H1 (cell line): Measurements from ENCODE around the gene OSBPL5. TPM values are rescaled to one million over a fixed set of nuclear protein-coding genes. Genes with fewer than 3 reads are reported as not detected.

ENCODE experiments used
- CTCF ChIA-PET: fragments of 300-600 bp; sonication (Branson Sonifier 250); formaldehyde crosslinking; loops from one replicate; lab custom pipeline; 2021; ENCODE audit not compliant: partially characterized antibody; lab: Charles Lee
- POLR2A ChIA-PET: fragments of 300-600 bp; sonication (Branson Sonifier 250); formaldehyde crosslinking; loops from one replicate; lab custom pipeline; 2021; ENCODE audit warnings: inconsistent platforms; ENCODE audit not compliant: partially characterized antibody; lab: Charles Lee
- DNase-seq, 2 experiments: peaks; one replicate each; pipeline versions ENCODE4 v3.0.0 to v3.0.0-alpha.2; 2010 to 2022; ENCODE audit warnings: low spot score in 2 of 2, low read depth in 1 of 2, mixed read lengths in 1 of 2
- FAIRE-seq: peaks from 2 replicates; lab custom pipeline; 2011; peaks lifted over from hg19 to GRCh38; lab: Jason Lieb, UNC
- H2AFZ ChIP-seq: 2 replicates; pipeline ENCODE4 v1.8.1; 2012; ENCODE audit warnings: low read length, inconsistent platforms
- H2AK5ac ChIP-seq: 2 replicates; pipeline ENCODE4 v1.6.1; 2013; ENCODE audit warnings: low read depth, low read length
- H2BK120ac ChIP-seq: replicated peaks from 2 replicates; pipeline ENCODE3; 2013; ENCODE audit warnings: low read depth, low read length, inconsistent platforms
- H2BK12ac ChIP-seq: 2 replicates; pipeline ENCODE4 v1.6.1; 2013; ENCODE audit warnings: low read depth, low read length
- H2BK15ac ChIP-seq: 2 replicates; pipeline ENCODE4 v1.6.1; 2013; ENCODE audit warnings: low read length
- H2BK20ac ChIP-seq: 2 replicates; pipeline ENCODE4 v1.6.1; 2013; ENCODE audit warnings: low read length
- H2BK5ac ChIP-seq: 2 replicates; pipeline ENCODE4 v1.6.1; 2013; ENCODE audit warnings: low read depth, low read length
- H3K14ac ChIP-seq: 2 replicates; pipeline ENCODE4 v1.6.1; 2013; ENCODE audit warnings: inconsistent platforms; ENCODE audit not compliant: insufficient read length
- H3K18ac ChIP-seq: 2 replicates; pipeline ENCODE4 v1.6.1; 2013; ENCODE audit warnings: low read length; ENCODE audit errors: extremely low read depth
- H3K23ac ChIP-seq: 2 replicates; pipeline ENCODE4 v1.6.1; 2013; ENCODE audit warnings: inconsistent platforms; ENCODE audit not compliant: insufficient read length
- H3K23me2 ChIP-seq: 2 replicates; pipeline ENCODE4 v1.6.1; 2013; ENCODE audit warnings: low read depth, low read length
- H3K27ac ChIP-seq: 2 replicates; pipeline ENCODE4 v1.6.1; 2011; ENCODE audit warnings: low read depth, low read length, inconsistent platforms
- H3K27me3 ChIP-seq, 4 experiments: replicated peaks in 1 of 4; 1 replicate in 1 of 4; 2 replicates in 3 of 4; pipeline versions ENCODE4 v1.6.1 to v1.8.1; 2011 to 2013; ENCODE audit warnings: low read length in 3 of 4, mild to moderate bottlenecking in 3 of 4, inconsistent platforms in 2 of 4, mixed read lengths in 2 of 4, moderate library complexity in 1 of 4; ENCODE audit not compliant: control insufficient read depth in 3 of 4, insufficient read depth in 3 of 4; ENCODE audit errors: extremely low read depth in 1 of 4
- H3K36me3 ChIP-seq, 4 experiments: 2 replicates each; pipeline versions ENCODE4 v1.6.1 to v1.8.1; 2011 to 2013; ENCODE audit warnings: mild to moderate bottlenecking in 4 of 4, low read length in 3 of 4, moderate library complexity in 2 of 4, control low read depth in 1 of 4, inconsistent platforms in 1 of 4; ENCODE audit not compliant: insufficient read depth in 4 of 4, control insufficient read depth in 2 of 4
- H3K4ac ChIP-seq: replicated peaks from 2 replicates; pipeline ENCODE3; 2013; ENCODE audit warnings: low read length, low read depth, mixed read lengths, inconsistent platforms; ENCODE audit not compliant: insufficient read length
- H3K4me1 ChIP-seq, 4 experiments: replicated peaks in 1 of 4; 1 replicate in 1 of 4; 2 replicates in 3 of 4; pipeline versions ENCODE4 v1.6.1 to v1.8.1; 2011 to 2013; ENCODE audit warnings: low read length in 3 of 4, inconsistent platforms in 2 of 4, mixed read lengths in 1 of 4; ENCODE audit not compliant: insufficient read depth in 4 of 4, control insufficient read depth in 3 of 4
- H3K4me2 ChIP-seq, 2 experiments: 2 replicates each; pipeline versions ENCODE4 v1.6.1 to v1.8.1; 2011 to 2013; ENCODE audit warnings: low read depth in 2 of 2, low read length in 2 of 2, control low read depth in 1 of 2, inconsistent platforms in 1 of 2, mild to moderate bottlenecking in 1 of 2; ENCODE audit not compliant: insufficient read depth in 1 of 2
- H3K4me3 ChIP-seq, 4 experiments: fragments of 200-600, 300-600 bp in 1 of 4; sonication (generic), shearing (Covaris generic), sonication (Bioruptor Twin) in 1 of 4; 2 replicates each; pipeline versions ENCODE4 v1.5.1 to v1.8.1; 2011 to 2016; ENCODE audit warnings: low read length in 4 of 4, low read depth in 3 of 4, control low read depth in 2 of 4, inconsistent platforms in 2 of 4, mild to moderate bottlenecking in 2 of 4, mixed read lengths in 1 of 4, moderate library complexity in 1 of 4; ENCODE audit not compliant: insufficient read depth in 2 of 4; ENCODE audit errors: extremely low read depth in 1 of 4
- H3K56ac ChIP-seq: replicated peaks from 2 replicates; pipeline ENCODE3; 2013; ENCODE audit warnings: low read depth, mild to moderate bottlenecking, mixed read lengths, low read length, inconsistent platforms; ENCODE audit not compliant: insufficient read length
- H3K79me1 ChIP-seq: 2 replicates; pipeline ENCODE4 v1.6.1; 2013; ENCODE audit warnings: low read depth, low read length, control low read depth
- H3K79me2 ChIP-seq, 2 experiments: 2 replicates each; pipeline versions ENCODE4 v1.6.1 to v1.8.1; 2012 to 2013; ENCODE audit warnings: low read length in 2 of 2, mild to moderate bottlenecking in 2 of 2, inconsistent platforms in 1 of 2; ENCODE audit not compliant: insufficient read depth in 2 of 2, control insufficient read depth in 1 of 2
- H3K9ac ChIP-seq, 4 experiments: replicated peaks in 1 of 4; 1 replicate in 1 of 4; 2 replicates in 3 of 4; pipeline versions ENCODE4 v1.6.1 to v1.8.1; 2011 to 2013; ENCODE audit warnings: low read depth in 3 of 4, low read length in 3 of 4, control low read depth in 2 of 4, mild to moderate bottlenecking in 2 of 4, moderate library complexity in 2 of 4, inconsistent platforms in 1 of 4; ENCODE audit errors: extremely low read depth in 1 of 4
- H3K9me3 ChIP-seq, 2 experiments: 2 replicates each; pipeline versions ENCODE4 v1.6.1 to v1.8.1; 2012 to 2013; ENCODE audit warnings: mild to moderate bottlenecking in 2 of 2, moderate library complexity in 2 of 2, control low read depth in 1 of 2, inconsistent platforms in 1 of 2, low read depth in 1 of 2, low read length in 1 of 2, mixed read lengths in 1 of 2; ENCODE audit not compliant: insufficient read depth in 2 of 2
- H4K20me1 ChIP-seq, 2 experiments: replicated peaks in 1 of 2; 2 replicates each; pipeline versions ENCODE3 to v1.8.1; 2011 to 2013; ENCODE audit warnings: inconsistent platforms in 2 of 2, low read length in 2 of 2, mild to moderate bottlenecking in 1 of 2; ENCODE audit not compliant: insufficient read depth in 2 of 2, control insufficient read depth in 1 of 2
- H4K5ac ChIP-seq: 2 replicates; pipeline ENCODE4 v1.6.1; 2013; ENCODE audit warnings: low read length, low read depth, mixed read lengths, inconsistent platforms; ENCODE audit not compliant: insufficient read length
- H4K8ac ChIP-seq: 2 replicates; pipeline ENCODE4 v1.8.0; 2013; ENCODE audit warnings: mild to moderate bottlenecking, moderate library complexity, low read length, inconsistent platforms; ENCODE audit not compliant: insufficient read depth; ENCODE audit errors: extremely low read depth
- H4K91ac ChIP-seq: replicated peaks from 2 replicates; pipeline ENCODE3; 2013; ENCODE audit warnings: low read length, mixed read lengths, inconsistent platforms; ENCODE audit not compliant: insufficient read length
- CEBPB ChIP-seq: IDR thresholded peaks from 2 replicates; pipeline ENCODE4 v1.6.1; 2012; ENCODE audit warnings: low read depth, low read length
- RBBP5 ChIP-seq: IDR thresholded peaks from 2 replicates; pipeline ENCODE4 v1.7.1; 2012; ENCODE audit warnings: low read depth, mild to moderate bottlenecking, inconsistent platforms, low read length, moderate library complexity, borderline replicate concordance
- WGBS, 2 experiments: shearing (Covaris generic) in 1 of 2; methylation state at CpG; one replicate each; pipeline versions ENCODE4 v1.1.6 to v1.1.7; 2013 to 2015; ENCODE audit warnings: low lambda C conversion rate in 2 of 2, mixed read lengths in 2 of 2, inconsistent platforms in 1 of 2, low coverage in 1 of 2, missing lambda C conversion rate in 1 of 2; ENCODE audit not compliant: insufficient replicate concordance in 2 of 2, insufficient coverage in 1 of 2, insufficient read length in 1 of 2; ENCODE audit errors: extremely low coverage in 1 of 2, missing lambda C conversion rate in 1 of 2; 5-methylcytosine and 5-hydroxymethylcytosine counted together
- polyA plus RNA-seq, 7 experiments: library from polyadenylated mRNA; depleted of rRNA in 3 of 7; stranded (reverse) in 5 of 7; unstranded in 2 of 7; fragments of >200 nt in 5 of 7; fragments of 200-250 nt in 2 of 7; gene quantifications; 1 replicate in 5 of 7; 2 replicates in 1 of 7; 4 replicates in 1 of 7; pipeline versions ENCODE4 v1.2.1 to v1.2.3, GENCODE V29; 2011 to 2013; ENCODE audit warnings: missing spikeins in 2 of 7, mixed read lengths in 2 of 7
- total RNA-seq: library from RNA; stranded (reverse); fragmentation: NEBNext Ultra II Directional; extraction: Animal tissue kit (Norgen Biotek cat#: 25700); gene quantifications from 2 replicates; pipeline ENCODE4 v1.2.1, GENCODE V29; 2021

The OSBPL5 gene
- total and polyA plus RNA-seq, 2 of the 8 experiments (the other 6 are each of a cell fraction or from before 2014, with no cell fraction given): 3.4 to 9.9 TPM

- no peak overlapping the region for H3K27ac ChIP-seq
Measured at GRCh38 chr11:3178349-3178748, 13.2 kb upstream of the OSBPL5 start.

More at GRCh38 chr11:3178349-3178748, 13.2 kb upstream of the OSBPL5 start:
- POLR2A ChIA-PET: interaction anchor here (1.2 kb wide), 1 partner anchor 9 kb away, joined by 3 read pairs; no protein-coding TSS in a partner anchor
- DNase-seq (no peak), FAIRE-seq (no peak)
- no peak overlapping the region for H2BK120ac ChIP-seq
- H4K91ac ChIP-seq: no peak overlapping the region
- H3K27me3 ChIP-seq: no peaks in the 10 kb centered on the region
- H3K14ac ChIP-seq: no peak overlapping the region
- WGBS, 2 experiments: 88% methylated on average over 2 of the region's 2 CpGs; no CpG with 5 or more reads in 1 of the 2 experiments
- H2BK15ac ChIP-seq: peak overlapping the region; percentile 22; the same call in 1 of the 2 replicates
- no peak overlapping the region for H2AK5ac ChIP-seq
- no peak for TF ChIP-seq RBBP5
- peak; percentile 86 for TF ChIP-seq CEBPB
- H2BK20ac ChIP-seq: no peak overlapping the region
- H3K4me1 ChIP-seq: no peaks in the 10 kb centered on the region
- 0 out of 4 replicates have a peak, but pooled peaks cover 0 to 4% of the 10 kb centered on the region in 2 experiments for H3K9me3 ChIP-seq
- H4K5ac ChIP-seq: no peak overlapping the region
- H3K23me2 ChIP-seq: peaks cover 12% of the 10 kb centered on the region; the same call in 1 of the 2 replicates
- H3K79me1 ChIP-seq: no peaks in the 10 kb centered on the region
- H3K23ac ChIP-seq: no peak overlapping the region
- H3K4me2 ChIP-seq: no peak overlapping the region
- H2BK12ac ChIP-seq: no peak overlapping the region
- no peak overlapping the region for H2BK5ac ChIP-seq
- no peak overlapping the region for H3K18ac ChIP-seq
- CTCF ChIA-PET: interaction anchor here (1.0 to 1.1 kb wide), 2 partner anchors 17 to 28 kb away, joined by 3 read pairs; no protein-coding TSS in a partner anchor
- no peak overlapping the region for H3K4me3 ChIP-seq
- H3K79me2 ChIP-seq: no peaks in the 10 kb centered on the region
- H3K56ac ChIP-seq: no peak overlapping the region
- no peak overlapping the region for H4K8ac ChIP-seq
- peaks cover 0 to 6% of the 10 kb centered on the region in 2 experiments for H4K20me1 ChIP-seq
- no peak overlapping the region for H2AFZ ChIP-seq
- no peak overlapping the region for H3K4ac ChIP-seq
- no peak overlapping the region for H3K9ac ChIP-seq
- H3K36me3 ChIP-seq: no peaks in the 10 kb centered on the region; a peak in 1 of 8 replicates
